NCI-H187 (cell line): ENCODE measurements around the gene TMEM98.
"Not testable (repeated sequence)": the region's sequence is repeated elsewhere in the genome, so short reads cannot be mapped to it uniquely, and the experiment has no call there.

ENCODE experiments used
- DNase-seq, 2 experiments: peaks; one replicate each; lab custom pipeline; 2025; lab: John Stamatoyannopoulos, UW

TMEM98 gene

DNA sequence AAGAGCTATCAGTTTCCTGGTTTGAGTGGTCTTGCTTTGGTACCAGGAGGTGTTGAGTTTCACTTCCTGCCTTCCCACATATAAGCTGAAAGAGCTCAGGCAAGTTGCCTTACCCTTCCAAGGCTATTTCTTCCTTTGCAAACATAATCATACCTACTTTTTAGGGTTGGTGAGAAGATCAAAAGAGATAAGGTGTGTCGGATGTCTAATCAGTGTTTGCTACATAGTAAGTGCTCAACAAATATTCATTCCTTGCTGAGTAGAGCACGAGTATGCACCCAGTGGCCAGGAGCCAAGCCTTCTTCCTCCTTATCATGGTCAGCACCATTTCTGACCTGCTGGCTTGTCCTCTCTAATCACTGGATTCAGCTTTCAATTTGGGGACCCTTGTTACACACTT lies 12.7 kb upstream of the TMEM98 start:
- DNase-seq: no peak

DNA sequence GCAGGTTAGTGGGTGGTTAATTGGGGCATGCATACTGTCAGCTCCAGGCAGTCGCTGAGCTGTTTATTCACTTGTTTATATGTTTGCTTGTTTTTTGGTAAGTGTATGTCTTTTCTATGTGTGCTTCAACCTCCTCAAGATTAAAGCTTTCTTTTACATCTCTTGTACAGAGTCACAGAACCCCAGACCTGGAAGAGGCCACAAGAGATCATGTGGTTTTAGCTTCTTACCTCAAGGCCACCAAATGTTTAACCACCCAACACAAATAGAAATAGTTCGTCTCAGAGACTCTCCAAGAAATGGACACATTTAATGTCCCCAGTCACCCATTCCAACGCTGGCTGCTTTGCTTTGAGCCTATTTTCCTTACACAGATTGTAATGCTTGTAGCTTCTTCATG lies 11.8 kb upstream of the TMEM98 start:
- DNase-seq: no peak

DNA sequence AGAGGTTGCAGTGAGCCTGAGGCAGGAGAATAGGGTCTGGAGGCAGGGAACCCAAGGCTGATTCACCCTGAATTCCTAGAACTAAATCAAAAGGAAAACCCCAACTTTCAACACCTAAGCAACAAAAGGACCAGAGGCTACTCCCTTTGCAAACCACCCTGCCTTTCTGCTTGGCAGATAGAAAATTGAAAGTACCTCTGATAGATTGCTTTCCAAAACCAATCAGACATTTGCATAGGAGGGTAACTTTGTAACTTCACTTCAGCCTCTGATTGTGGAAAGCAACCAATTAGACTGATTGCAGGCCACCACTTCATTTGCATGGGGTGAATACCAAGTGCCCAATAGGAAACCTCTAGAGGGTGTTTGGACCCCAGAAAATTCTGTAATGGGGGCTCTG lies 10.9 kb upstream of the TMEM98 start:
- DNase-seq: no peak

DNA sequence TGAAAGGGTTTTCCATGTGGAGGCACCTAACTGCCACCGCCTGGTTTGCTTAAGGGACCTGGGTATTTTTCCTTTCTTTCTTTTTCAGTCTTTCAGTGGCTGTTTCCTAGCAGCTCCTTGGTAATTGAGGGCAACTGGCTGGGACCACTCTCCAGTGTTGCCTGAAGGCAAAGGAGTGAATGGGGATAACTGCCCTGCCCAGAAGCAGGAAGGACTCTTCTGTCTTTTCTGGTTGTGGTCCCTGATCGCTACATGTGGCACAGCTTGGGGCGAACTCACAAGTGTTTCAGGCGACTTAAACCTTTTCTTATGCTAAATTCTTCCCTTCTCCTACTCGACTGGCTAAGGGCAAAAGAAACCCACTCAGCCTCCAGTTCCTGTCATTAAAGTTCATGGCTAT lies 10.1 kb upstream of the TMEM98 start:
- DNase-seq: no peak

DNA sequence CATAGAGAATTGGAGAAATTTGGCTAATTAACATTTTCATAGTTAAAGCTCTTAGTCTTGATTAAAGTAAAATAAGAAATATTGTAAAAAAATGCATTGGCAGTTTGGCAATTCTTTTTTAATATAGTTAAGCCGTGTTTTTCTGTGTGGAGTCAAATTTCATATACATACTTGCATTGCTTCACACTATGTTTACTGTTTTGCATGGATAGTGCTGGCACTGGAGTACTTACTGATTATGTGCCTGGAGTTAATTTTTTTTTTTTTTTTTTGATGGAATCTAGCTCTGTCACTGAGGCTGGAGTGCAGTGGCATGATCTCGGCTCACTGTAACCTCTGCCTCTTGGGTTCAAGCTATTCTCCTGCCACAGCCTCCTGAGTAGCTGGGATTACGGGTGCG lies 8.1 kb upstream of the TMEM98 start:
- DNase-seq: not testable (repeated sequence)

DNA sequence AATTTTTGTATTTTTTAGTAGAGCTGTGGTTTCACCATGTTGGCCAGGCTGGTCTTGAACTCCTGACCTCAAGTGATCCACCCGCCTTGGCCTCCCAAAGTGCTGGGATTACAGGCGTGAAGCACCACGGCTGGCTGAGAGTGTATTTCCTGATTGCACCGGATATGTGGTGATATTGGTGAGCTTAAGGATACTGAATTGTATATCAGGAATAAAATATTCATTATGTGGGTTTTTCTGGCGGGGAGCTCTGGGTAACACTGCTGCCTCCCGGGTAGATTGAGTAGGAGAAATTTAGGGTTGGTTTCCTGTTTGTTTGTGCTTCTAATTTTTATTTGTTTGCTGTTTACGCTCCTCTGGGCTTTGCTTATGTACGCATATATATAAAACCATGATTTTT lies 7.7 kb upstream of the TMEM98 start:
- no peak for DNase-seq

DNA sequence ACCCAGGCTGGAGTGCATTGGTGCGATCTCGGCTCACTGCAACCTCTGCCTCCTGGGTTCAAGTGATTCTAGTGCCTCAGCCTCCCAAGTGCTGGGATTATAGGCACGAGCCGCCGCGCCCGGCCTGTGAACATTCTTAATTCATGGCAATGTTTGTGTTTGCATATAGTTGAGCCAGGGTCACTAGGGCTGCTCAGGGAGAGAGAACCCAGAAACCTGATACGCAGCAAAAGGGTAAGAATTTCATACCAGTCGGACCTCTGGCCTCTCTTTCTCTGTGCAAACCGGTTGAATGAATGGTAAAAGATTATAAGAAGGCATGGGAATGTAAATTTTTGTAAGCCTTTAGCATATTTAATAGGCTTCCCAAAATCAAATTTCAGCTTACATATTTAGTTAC lies 6.9 kb upstream of the TMEM98 start:
- no peak for DNase-seq

DNA sequence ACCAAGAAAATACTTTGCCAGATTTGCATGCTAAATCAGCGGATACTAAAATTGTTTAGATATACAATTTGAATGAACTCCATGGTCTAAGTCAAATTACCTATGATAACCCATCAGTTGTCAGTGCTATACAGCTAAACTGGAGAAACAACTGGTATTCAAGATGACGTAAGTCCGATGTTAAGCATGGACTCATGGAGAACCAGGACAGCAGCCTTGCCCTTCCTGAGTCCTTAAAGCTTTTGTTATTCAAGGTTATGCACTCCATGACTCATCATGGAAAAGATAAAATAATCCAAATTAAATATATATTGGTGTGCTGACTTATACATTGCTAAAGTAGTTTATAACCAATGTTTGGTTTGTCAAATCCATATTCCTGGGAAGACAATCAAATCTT lies 4.0 kb upstream of the TMEM98 start:
- not testable (repeated sequence) for DNase-seq

DNA sequence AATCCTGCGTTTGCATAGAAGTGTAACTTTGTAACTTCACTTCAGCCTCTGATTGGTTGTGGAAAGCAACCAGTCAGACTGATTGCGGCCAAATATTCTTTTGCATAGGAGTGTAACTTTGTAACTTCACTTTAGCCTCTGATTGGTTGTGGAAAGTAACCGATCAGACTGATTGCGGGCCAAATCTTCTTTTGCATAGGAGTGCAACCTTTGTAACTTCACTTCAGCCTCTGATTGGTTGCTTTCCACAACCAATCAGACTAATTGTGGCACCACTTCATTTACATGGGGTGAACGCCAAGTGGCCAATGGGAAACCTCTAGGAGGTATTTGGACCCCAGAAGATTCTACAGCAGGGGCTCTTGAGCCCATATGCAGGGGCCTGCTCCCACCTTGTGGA lies 1.8 kb upstream of the TMEM98 start:
- no peak for DNase-seq

DNA sequence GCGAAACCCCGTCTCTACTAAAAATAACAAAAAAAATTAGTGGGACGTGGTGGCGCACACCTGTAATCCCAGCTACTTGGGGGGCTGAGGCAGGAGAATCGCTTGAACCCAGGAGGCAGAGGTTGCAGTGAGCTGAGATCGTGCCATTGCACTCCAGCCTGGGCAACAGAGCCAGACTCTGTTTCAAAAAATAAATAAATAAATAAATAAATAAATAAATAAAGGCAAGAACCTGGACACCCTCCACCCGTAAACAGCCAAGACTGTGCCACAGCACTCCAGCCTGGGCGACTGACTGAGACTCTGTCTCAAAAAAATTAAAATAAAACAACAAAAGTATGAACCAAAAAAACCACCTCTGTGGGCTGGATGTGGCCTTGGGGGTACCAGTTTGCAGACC lies 1.2 kb upstream of the TMEM98 start:
- DNase-seq: not testable (repeated sequence)

DNA sequence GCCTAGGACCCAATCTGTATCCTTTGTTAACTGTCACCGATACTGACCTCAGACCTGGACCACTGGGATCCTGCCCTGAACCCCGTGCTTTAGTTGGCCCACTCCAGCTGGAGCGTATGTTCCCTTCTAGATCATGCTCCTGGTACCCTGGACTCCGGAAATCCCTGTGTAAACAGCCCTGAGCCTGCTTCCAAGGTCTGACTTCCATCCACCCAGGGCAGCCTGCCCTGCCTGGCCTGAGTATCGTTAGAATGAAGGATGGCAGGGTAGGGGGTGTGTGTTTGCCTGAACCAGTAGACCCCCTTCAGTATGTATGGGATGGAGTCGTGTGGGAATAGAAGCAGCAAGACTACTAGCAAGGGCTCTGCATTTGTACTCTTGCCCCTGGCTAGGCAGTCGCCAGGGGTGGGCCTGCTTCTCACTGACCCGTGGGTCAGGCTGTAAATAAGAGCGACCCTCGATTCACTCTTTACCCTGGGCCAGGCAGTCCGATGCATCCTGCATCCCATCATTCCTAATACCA lies 691 bp upstream of the TMEM98 start:
- DNase-seq: no peak

DNA sequence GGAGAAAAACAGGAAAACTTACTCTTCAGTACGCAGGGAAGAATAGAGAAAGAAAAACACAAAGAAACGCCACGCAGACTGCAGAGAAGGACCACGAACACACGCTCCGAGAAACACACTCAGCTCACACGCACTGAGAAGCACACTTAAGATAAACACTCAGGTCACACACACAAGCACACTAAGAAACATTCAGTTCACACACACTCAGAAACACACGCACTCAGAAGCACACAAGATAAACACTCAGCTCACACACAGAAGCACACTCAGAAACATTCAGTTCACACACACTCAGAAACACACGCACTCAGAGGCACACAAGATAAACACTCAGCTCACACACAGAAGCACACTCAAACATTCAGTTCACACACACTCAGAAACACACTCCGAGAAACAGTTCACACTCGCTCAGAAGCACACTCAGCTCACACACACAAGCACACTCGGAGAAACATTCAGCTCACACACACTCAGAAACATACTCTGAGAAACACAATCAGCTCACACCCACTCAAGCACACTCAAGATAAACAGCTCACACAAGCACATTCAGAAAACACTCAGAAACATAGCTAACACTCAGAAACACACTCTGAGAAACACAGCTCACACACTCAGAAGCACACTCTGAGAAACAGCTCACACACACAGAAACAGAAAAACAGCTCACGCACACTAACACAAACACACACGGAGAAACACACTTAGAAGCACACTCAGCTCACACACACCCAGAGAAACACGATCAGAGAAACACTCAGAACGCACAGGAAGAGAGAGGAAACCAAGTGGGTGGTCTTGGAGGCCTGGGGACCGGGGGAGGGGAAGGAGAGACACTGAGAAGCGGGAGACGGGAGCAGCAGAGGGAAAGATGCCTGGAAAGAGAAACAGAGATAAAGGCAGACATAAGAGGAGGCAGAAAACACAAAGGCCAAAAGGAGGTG lies 908 bp downstream of the TMEM98 start:
- DNase-seq: no peak

DNA sequence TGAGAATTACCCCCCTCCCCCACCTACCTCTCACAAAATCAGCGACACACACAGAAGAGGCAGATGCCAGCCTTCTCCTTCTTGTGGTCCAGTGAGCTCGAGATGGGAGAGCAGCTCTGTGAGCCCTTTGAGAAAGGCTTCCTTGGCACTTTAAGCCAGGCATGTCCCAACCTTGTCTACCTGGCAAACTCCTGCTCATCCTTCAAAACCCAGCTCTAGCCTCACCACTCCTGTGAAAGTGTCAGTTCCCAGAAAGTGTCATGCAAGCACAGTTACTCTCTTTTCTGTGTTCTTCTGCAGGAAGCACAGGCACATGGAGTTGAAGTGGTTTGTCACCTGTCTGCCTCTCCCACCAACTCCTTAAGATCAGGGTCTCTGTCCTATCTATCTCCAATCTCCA lies 1.6 kb downstream of the TMEM98 start:
- no peak for DNase-seq

DNA sequence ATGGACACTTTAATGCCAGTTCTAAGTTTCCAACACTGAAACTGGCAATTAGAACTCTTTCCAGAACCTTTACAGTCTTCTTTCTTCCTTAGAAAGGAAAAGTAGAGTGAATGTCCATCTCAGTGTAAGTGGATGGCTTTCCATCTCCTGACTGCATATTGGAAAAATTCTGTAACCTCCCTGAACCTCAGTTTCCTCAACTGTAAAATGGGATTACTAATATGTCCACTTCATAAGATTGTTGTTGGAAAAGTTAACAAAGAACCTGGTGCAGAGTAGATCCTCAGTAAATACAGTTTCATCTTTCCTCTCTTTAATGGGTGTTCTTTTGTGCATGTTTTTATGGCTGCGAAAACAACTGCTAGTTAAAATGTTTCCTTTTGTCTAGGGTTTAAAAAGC lies 2.6 kb downstream of the TMEM98 start:
- no peak for DNase-seq

DNA sequence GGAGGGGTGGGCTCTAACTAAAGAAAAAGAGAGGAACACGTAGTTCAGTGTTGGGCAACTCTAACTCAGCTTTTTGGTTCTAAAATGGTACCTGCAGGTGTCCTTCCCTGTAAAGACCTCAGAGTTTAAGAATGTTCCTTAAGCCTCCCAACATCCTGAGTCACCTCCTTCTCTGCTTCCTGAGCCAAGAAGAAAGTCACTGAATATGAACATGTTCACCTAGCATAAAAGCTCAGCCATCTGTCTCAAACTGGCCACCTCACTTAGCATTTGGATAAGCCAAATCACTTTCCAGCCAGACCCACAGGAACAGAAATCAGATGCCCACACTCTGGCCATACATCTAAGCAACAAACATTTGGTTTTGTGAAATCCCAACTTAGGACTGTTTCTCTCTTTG lies 3.7 kb downstream of the TMEM98 start:
- DNase-seq: no peak

DNA sequence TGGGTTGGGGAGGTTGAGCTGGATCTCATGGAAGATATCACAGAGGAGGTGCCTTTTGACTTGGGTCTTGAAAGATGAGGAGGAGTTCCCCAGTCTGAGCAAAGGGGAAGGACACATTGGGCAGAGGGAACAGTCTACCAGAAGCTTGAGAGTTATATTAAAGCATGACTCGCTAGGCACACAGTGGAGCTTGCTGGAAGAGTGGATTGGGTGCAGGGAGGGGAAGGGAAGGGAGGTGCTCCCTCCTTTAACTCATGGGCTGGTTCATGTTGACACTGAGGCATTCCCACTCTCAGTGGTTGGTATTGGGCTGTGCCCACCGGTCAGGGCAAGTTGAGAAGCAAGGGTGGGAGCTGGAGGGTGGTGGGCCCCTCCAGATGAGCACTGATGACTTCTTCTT lies 5.9 kb downstream of the TMEM98 start:
- DNase-seq: no peak

DNA sequence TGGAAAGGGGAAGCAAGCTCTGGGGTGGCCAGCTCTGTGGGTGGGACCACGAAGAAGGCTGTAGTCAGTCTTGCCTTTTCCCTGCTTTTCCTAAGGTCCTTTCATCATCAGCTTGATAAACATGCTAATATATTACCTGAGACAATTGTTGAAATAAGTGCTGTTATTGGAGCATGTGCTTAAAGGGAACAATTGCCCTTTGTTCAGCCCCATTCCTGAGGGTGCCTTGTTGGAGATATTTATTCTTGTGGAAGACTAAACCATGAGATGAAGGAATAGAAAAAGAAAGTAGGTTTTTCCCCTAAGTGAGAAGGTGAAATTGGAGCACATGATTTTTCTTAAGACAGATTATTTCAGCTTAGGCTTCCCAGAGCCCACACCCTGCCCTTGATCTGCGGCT lies 7.8 kb downstream of the TMEM98 start:
- DNase-seq: no peak

DNA sequence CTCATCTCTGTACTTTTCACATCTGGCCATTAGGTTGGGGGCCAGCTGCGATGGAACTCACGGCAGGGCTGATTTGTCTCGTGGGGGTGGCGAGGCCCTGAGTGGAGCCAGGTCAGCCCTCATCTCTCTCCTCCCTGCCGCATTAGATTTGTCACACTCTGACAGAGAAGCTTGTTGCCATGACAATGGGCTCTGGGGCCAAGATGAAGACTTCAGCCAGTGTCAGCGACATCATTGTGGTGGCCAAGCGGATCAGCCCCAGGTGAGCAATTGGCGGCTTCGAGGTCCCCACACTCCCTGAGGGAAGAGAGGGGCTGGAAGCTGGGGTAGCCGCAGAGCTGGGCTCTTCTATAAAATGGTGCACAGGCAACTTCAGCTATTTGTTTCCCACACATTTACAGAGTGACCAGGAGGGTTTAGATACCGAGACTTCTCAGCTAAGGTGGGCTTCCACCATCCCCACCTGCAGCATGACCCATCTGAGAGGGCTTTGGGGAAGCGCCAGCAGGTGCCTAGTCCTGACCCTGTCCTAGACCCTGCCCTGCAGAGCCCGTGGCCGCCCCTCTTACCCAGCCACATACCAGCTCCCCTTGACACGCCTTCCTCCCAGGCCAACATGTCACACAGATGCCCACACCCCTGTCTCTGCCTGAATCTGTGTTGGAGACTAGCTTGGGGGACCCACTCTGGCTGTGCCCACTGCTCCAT lies 8.4 kb downstream of the TMEM98 start:
- no peak for DNase-seq

DNA sequence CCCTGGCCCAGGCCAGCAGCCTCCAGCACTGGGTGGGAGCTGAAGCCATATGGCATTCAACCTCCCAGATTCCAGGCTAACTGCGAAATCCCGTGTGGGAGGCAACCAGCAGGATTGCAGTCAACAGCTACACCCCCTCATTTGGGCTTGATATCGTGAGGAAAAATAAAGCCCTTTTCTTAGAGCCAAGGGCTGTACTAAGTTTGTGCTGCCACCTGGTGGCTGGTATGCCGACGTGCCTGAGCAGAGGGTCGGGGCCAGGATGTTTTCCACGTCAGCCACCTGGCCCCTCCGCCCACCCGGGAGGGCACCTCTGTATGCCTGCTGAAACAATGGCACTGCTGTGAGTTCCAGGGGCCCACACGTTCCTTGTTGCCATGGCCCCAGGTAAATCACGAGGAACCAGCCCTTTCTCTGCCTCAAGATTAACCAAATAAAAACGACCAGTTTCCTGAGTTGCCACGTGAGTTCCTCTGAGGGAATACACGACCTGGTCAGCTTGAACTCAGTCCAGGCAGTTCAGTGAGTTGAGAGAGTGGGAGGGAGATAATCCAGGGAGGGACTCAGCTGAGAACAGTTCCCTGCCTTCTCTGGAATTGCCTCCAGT lies 9.0 kb downstream of the TMEM98 start:
- DNase-seq: peak; percentile 2 to 5

DNA sequence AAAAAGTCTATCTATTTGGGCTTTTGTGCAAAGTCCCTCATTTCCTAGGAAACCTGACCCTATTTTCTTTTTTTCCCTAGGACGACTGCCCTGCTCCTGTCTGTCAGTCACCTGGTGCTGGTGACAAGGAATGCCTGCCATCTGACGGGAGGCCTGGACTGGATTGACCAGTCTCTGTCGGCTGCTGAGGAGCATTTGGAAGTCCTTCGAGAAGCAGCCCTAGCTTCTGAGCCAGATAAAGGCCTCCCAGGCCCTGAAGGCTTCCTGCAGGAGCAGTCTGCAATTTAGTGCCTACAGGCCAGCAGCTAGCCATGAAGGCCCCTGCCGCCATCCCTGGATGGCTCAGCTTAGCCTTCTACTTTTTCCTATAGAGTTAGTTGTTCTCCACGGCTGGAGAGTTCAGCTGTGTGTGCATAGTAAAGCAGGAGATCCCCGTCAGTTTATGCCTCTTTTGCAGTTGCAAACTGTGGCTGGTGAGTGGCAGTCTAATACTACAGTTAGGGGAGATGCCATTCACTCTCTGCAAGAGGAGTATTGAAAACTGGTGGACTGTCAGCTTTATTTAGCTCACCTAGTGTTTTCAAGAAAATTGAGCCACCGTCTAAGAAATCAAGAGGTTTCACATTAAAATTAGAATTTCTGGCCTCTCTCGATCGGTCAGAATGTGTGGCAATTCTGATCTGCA lies 12.9 kb downstream of the TMEM98 start:
- no peak for DNase-seq

DNA sequence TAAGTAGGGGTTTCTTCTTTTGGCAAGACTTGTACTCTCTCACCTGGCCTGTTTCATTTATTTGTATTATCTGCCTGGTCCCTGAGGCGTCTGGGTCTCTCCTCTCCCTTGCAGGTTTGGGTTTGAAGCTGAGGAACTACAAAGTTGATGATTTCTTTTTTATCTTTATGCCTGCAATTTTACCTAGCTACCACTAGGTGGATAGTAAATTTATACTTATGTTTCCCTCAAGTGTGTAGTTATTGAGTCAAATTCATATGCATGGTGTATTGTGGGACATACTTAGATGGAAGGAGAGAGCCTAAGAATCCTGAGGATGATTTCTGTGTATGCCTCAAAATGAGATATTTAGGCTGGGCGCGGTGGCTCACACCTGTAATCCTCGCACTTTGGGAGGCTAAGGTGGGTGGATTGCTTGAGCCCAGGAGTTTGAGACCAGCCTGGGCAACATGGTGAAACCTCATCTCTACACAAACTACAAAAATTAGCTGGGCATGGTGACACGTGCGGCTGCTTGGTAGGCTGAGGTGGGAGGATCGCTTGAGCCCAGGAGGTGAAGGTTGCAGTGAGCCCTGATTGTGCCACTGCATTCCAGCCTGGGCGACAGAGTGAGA lies 13.6 kb downstream of the TMEM98 start:
- DNase-seq: no peak

DNA sequence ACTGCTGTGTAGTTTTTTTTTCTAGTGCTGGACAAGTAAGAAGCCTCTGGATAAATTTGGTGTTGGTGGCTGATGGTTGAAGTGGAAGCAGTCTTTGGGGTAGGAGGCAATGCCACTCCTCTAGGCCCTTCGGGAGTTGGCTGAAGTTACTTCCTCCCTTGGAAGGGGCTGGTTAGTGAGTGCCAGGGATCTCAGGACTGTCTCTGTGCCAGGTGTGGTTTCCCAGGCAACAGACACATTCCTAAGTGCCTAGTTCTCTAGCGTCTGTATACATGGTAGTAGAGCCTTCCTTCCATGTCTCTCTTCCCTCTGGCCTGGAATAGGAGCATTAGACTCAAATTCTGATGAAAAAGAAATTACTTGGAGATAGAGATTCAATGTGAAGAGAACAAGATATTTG lies 15.3 kb downstream of the TMEM98 start:
- DNase-seq: no peak
